K562 (cell line): ENCODE data around the gene VRK1. TPM values are rescaled to one million over a fixed set of nuclear protein-coding genes. Genes with fewer than 3 reads are reported as not detected.

Experiments
- ATAC-seq: fragments of 200-7000 bp; cut with Tn5 transposase; 3 replicates; pipeline ENCODE4 v1.9.1; 2020; ENCODE audit warnings: moderate library complexity
- BruUV-seq: library from RNA; stranded (reverse); fragments of 400-500 nt; replicated peaks from 2 replicates; lab custom pipeline; 2021; lab: Mats Ljungman, UMichigan
- CTCF ChIA-PET: fragments of 300-600 bp; formaldehyde crosslinking; extraction: SDS; loops from one replicate; lab custom pipeline; 2021; ENCODE audit warnings: low intra/inter-chr PET ratio; lab: Yijun Ruan, JAX
- POLR2A ChIA-PET: fragments of 300-600, 350-650 bp; sonication (Branson Sonifier 250); formaldehyde crosslinking; extraction: SDS; loops from one replicate; lab custom pipeline; 2021; ENCODE audit warnings: antibody characterized with exemption, inconsistent platforms; lab: Yijun Ruan, JAX
- DNase-seq, 4 experiments: peaks; one replicate each; pipeline versions ENCODE4 v3.0.0 to v3.0.0-alpha.2; 2011 to 2018; ENCODE audit warnings: low spot score in 3 of 4, mixed read lengths in 3 of 4; ENCODE audit errors: extremely low read depth in 1 of 4
- FAIRE-seq: peaks from 2 replicates; lab custom pipeline; 2011; peaks lifted over from hg19 to GRCh38; lab: Jason Lieb, UNC
- H2AFZ ChIP-seq: 2 replicates; pipeline ENCODE4 v1.6.0; 2011; ENCODE audit warnings: low read depth, low read length, control low read depth, inconsistent platforms
- H3K27ac ChIP-seq: fragments of 200-600 bp; 3 replicates; pipeline ENCODE4 v1.8.0; 2011; ENCODE audit warnings: low read depth, mild to moderate bottlenecking, control low read depth, inconsistent platforms, low read length, moderate library complexity, mixed read lengths; ENCODE audit errors: extremely low read depth
- H3K27me3 ChIP-seq, 2 experiments: fragments of 300-600 bp in 1 of 2; 2 replicates in 1 of 2; 3 replicates in 1 of 2; pipeline versions ENCODE4 v1.6.0 to v1.8.0; 2011; ENCODE audit warnings: inconsistent platforms in 2 of 2, low read length in 2 of 2, mild to moderate bottlenecking in 1 of 2, mixed read lengths in 1 of 2, moderate library complexity in 1 of 2; ENCODE audit not compliant: control insufficient read depth in 2 of 2, insufficient read depth in 2 of 2
- H3K36me3 ChIP-seq: fragments of 300-600 bp; 3 replicates; pipeline ENCODE4 v1.8.0; 2011; ENCODE audit warnings: mild to moderate bottlenecking, low read length, inconsistent platforms; ENCODE audit not compliant: control insufficient read depth, insufficient read depth
- H3K4me1 ChIP-seq, 2 experiments: fragments of 200-600 bp in 1 of 2; replicated peaks in 1 of 2; 2 replicates in 1 of 2; 3 replicates in 1 of 2; pipeline versions ENCODE4 v1.5.1 to v1.8.0; 2011; ENCODE audit warnings: inconsistent platforms in 2 of 2, low read length in 2 of 2, mild to moderate bottlenecking in 1 of 2, mixed read lengths in 1 of 2, moderate library complexity in 1 of 2; ENCODE audit not compliant: control insufficient read depth in 2 of 2, insufficient read depth in 2 of 2
- H3K4me2 ChIP-seq: 2 replicates; pipeline ENCODE4 v1.6.1; 2011; ENCODE audit warnings: low read length, control low read depth, inconsistent platforms, mixed read lengths; ENCODE audit not compliant: insufficient read depth
- H3K4me3 ChIP-seq: fragments of 200-600 bp; sonication (generic), shearing (Covaris generic); 2 replicates; pipeline ENCODE4 v1.5.1; 2016; ENCODE audit warnings: control low read depth, inconsistent platforms
- H3K79me2 ChIP-seq: fragments of 200-600 bp; 3 replicates; pipeline ENCODE4 v1.8.0; 2011; ENCODE audit warnings: low read length, inconsistent platforms; ENCODE audit not compliant: control insufficient read depth, insufficient read depth
- H3K9ac ChIP-seq, 2 experiments: 2 replicates each; pipeline versions ENCODE4 v1.6.0 to v1.6.1; 2011; ENCODE audit warnings: low read depth in 2 of 2, low read length in 2 of 2, control low read depth in 1 of 2, inconsistent platforms in 1 of 2, mild to moderate bottlenecking in 1 of 2, mixed read lengths in 1 of 2; ENCODE audit not compliant: insufficient read depth in 1 of 2
- H3K9me1 ChIP-seq: one replicate; pipeline ENCODE4 v1.6.0; 2011; ENCODE audit warnings: inconsistent platforms, mild to moderate bottlenecking, low read length, moderate library complexity; ENCODE audit not compliant: control insufficient read depth, insufficient read depth
- H3K9me3 ChIP-seq: replicated peaks from 2 replicates; pipeline ENCODE4 v1.5.1; 2011; ENCODE audit warnings: low read depth, low read length, inconsistent platforms; ENCODE audit not compliant: control insufficient read depth, insufficient read depth
- H4K20me1 ChIP-seq: replicated peaks from 2 replicates; pipeline ENCODE4 v1.6.1; 2011; ENCODE audit warnings: low read length, inconsistent platforms, mixed read lengths; ENCODE audit not compliant: control insufficient read depth, insufficient read depth
- BACH1 ChIP-seq: fragments of 200-800 bp; sonication (Bioruptor generic); IDR thresholded peaks from 2 replicates; pipeline ENCODE4 v1.6.1; 2016; ENCODE audit warnings: missing genetic modification characterization, missing compliant biosample characterization
- BRD4 ChIP-seq: fragments of 200-600 bp; sonication (generic); IDR thresholded peaks from 2 replicates; pipeline ENCODE4 v1.6.1; 2017; ENCODE audit warnings: inconsistent platforms
- ERF ChIP-seq: fragments of 450-650 bp; formaldehyde crosslinking; IDR thresholded peaks from 2 replicates; pipeline ENCODE4 v1.4.0; 2020; ENCODE audit warnings: mild to moderate bottlenecking, mixed read lengths
- ILK ChIP-seq: fragments of 450-650 bp; IDR thresholded peaks from 2 replicates; pipeline ENCODE4 v1.6.1; 2016; ENCODE audit warnings: missing genetic modification characterization, low read depth, mild to moderate bottlenecking, missing compliant biosample characterization, moderate library complexity, borderline replicate concordance
- PURB ChIP-seq: sonication (generic); formaldehyde crosslinking; IDR thresholded peaks from 2 replicates; pipeline ENCODE4 v1.9.0; 2021; ENCODE audit warnings: low read depth, mild to moderate bottlenecking, missing genetic modification reagents
- SPI1 ChIP-seq: IDR thresholded peaks from 2 replicates; pipeline ENCODE4 v1.6.1; 2011; ENCODE audit warnings: low read depth, low read length, control low read depth, borderline replicate concordance
- SRSF7 ChIP-seq: fragments of 200-400 bp; formaldehyde crosslinking; optimal IDR thresholded peaks from 2 replicates; pipeline ENCODE3; 2017; ENCODE audit warnings: mild to moderate bottlenecking, low read depth, low read length
- U2AF2 ChIP-seq: fragments of 200-400 bp; formaldehyde crosslinking; optimal IDR thresholded peaks from 2 replicates; pipeline ENCODE3; 2017; ENCODE audit warnings: low read depth, mild to moderate bottlenecking, low read length
- ZNF175 ChIP-seq: fragments of 200-800 bp; sonication (Bioruptor generic); IDR thresholded peaks from 2 replicates; pipeline ENCODE4 v1.6.1; 2016; ENCODE audit warnings: low read depth, mild to moderate bottlenecking, missing genetic modification characterization, missing compliant biosample characterization
- ZNF24 ChIP-seq: fragments of 450-650 bp; IDR thresholded peaks from 2 replicates; pipeline ENCODE4 v1.6.1; 2016
- WGBS: fragments of 100-300 bp; shearing (Covaris generic); methylation state at CpG from one replicate; pipeline ENCODE4 v1.1.6; 2016; ENCODE audit warnings: low coverage, mixed read lengths; ENCODE audit not compliant: insufficient coverage; ENCODE audit errors: missing lambda C conversion rate; 5-methylcytosine and 5-hydroxymethylcytosine counted together
- in situ Hi-C: fragments of 300-500 bp; cut with MboI; formaldehyde crosslinking; loops from 4 replicates; pipeline ENCODE4 v1.15.0; 2018; ENCODE audit warnings: inconsistent platforms, mixed read lengths
- intact Hi-C: fragments of 100-400 bp; cut with micrococcal nuclease; formaldehyde crosslinking; loops from 2 replicates; pipeline ENCODE4 v1.14.2; 2022
- polyA plus RNA-seq, 8 experiments: library from polyadenylated mRNA; depleted of rRNA in 4 of 8; stranded (reverse) in 5 of 8; unstranded in 3 of 8; fragments of >200 nt; fragmentation: Nextera tagmentation in 2 of 8; fragmentation: Illumina TruSeq in 1 of 8; extraction: Ambion mirVana in 2 of 8; extraction: Trizol in 1 of 8; gene quantifications; 2 replicates each; pipeline versions ENCODE4 v1.2.1 to v1.2.3, GENCODE V29; 2011 to 2014; ENCODE audit warnings: inconsistent platforms in 1 of 8, missing spikeins in 1 of 8
- total RNA-seq, 7 experiments: library from RNA; depleted of rRNA in 6 of 7; stranded (reverse); fragments of >200 nt in 6 of 7; fragmentation: Illumina TruSeq in 2 of 7; extraction: Trizol in 2 of 7; gene quantifications; 2 replicates each; pipeline versions ENCODE4 v1.2.1 to v1.2.3, GENCODE V29; 2011 to 2021; ENCODE audit warnings: low replicate concordance in 1 of 7
- TF ChIP-seq, protein P1 (sequence below): conservative IDR thresholded peaks from 2 replicates; pipeline ENCODE4 v1.6.1; 2011; ENCODE audit warnings: low read depth, mild to moderate bottlenecking, low read length; ENCODE audit not compliant: control insufficient read depth
- TF ChIP-seq, protein P2 (sequence below), 2 experiments: fragments of 200-800 bp in 1 of 2; sonication (Bioruptor generic) in 1 of 2; sonication (generic) in 1 of 2; formaldehyde crosslinking in 1 of 2; IDR thresholded peaks in 1 of 2; conservative IDR thresholded peaks in 1 of 2; 2 replicates each; pipeline versions ENCODE4 v1.5.0 to v1.6.1; 2016 to 2020; ENCODE audit warnings: missing compliant biosample characterization in 1 of 2, missing genetic modification characterization in 1 of 2, missing genetic modification reagents in 1 of 2
- TF ChIP-seq, protein P3 (sequence below): fragments of 250-450 bp; sonication (Bioruptor Pico); IDR thresholded peaks from 2 replicates; pipeline ENCODE4 v1.5.0; 2021; ENCODE audit warnings: mild to moderate bottlenecking, borderline replicate concordance
- TF ChIP-seq, protein P4 (sequence below): fragments of 450-650 bp; IDR thresholded peaks from 2 replicates; pipeline ENCODE4 v1.6.1; 2016; ENCODE audit warnings: antibody characterized with exemption

Gene VRK1
- total and polyA plus RNA-seq, 9 of the 15 experiments (the other 6 are each of a cell fraction or from before 2014, with no cell fraction given) = 83.6 to 177 (median 116) TPM

DNA sequence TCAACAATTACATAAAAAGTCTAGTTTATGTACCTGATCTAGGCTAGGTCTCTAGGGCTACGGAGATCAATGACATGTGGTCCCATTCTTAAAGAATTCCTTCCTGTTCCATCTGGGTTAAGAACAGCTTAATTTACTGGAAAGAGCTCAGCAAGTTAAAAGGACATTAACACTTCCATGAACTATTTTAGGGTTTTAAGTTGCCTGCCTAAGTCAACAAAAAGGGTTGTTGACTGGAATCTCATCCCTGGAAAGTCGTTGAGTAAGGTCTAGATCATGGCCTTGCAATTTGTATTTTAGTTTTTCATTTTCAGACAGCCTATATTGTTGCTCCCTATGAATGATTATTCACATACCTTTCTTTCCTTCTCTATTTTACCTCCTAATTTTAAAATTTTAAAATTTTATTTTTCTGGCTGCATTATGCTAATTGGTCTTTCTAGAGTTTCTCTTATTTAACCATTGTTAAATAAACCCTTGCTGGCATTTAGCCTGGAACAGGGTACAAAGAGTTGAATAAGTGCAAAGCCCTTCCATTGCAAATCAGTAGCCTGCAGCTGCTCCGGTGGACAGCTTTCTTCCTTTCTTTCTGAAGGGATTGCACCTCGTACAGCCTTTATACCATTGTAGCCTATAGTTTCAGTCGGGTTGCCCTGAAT lies 66.3 kb downstream of the VRK1 start:
- no peaks in the 10 kb centered on the region for H4K20me1 ChIP-seq
- no peaks in the 10 kb centered on the region for H3K4me1 ChIP-seq
- FAIRE-seq (no peak), ATAC-seq (no peak), DNase-seq (no peak)
- H3K4me3 ChIP-seq = no peak overlapping the region
- intact Hi-C loops (no loop called here), in situ Hi-C loops (no loop called here)
- H3K27ac ChIP-seq = no peak overlapping the region
- peaks cover 73% of the 10 kb centered on the region for H3K36me3 ChIP-seq
- WGBS = 95% methylated on average over 5 of the region's 5 CpGs
- H3K9ac ChIP-seq = no peak overlapping the region
- no TSS peak for BruUV-seq
- 0 out of 3 replicates have a peak, but pooled peaks cover 6% of the 10 kb centered on the region for H3K79me2 ChIP-seq
- no peak overlapping the region for H3K4me2 ChIP-seq
- ChIA-PET POLR2A (interaction anchor here (0.6 to 1.0 kb wide), 2 partner anchors 9 to 52 kb away, joined by 4 to 5 read pairs; no protein-coding TSS in a partner anchor), CTCF (no interaction called here)
- H2AFZ ChIP-seq = no peak overlapping the region
- no peaks in the 10 kb centered on the region for H3K27me3 ChIP-seq
- no peaks in the 10 kb centered on the region for H3K9me3 ChIP-seq
- no peaks in the 10 kb centered on the region for H3K9me1 ChIP-seq
- TF ChIP-seq ERF (CRISPR knock-in tag) = no peak
- TF ChIP-seq, protein P1, sequence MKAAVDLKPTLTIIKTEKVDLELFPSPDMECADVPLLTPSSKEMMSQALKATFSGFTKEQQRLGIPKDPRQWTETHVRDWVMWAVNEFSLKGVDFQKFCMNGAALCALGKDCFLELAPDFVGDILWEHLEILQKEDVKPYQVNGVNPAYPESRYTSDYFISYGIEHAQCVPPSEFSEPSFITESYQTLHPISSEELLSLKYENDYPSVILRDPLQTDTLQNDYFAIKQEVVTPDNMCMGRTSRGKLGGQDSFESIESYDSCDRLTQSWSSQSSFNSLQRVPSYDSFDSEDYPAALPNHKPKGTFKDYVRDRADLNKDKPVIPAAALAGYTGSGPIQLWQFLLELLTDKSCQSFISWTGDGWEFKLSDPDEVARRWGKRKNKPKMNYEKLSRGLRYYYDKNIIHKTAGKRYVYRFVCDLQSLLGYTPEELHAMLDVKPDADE = no peak
- TF ChIP-seq BACH1 (tag) = no peak
- TF ChIP-seq, protein P2, sequence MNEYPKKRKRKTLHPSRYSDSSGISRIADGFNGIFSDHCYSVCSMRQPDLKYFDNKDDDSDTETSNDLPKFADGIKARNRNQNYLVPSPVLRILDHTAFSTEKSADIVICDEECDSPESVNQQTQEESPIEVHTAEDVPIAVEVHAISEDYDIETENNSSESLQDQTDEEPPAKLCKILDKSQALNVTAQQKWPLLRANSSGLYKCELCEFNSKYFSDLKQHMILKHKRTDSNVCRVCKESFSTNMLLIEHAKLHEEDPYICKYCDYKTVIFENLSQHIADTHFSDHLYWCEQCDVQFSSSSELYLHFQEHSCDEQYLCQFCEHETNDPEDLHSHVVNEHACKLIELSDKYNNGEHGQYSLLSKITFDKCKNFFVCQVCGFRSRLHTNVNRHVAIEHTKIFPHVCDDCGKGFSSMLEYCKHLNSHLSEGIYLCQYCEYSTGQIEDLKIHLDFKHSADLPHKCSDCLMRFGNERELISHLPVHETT (CRISPR knock-in tag; conservative IDR thresholded peaks at IDR 0.05 in 1 of 2, IDR thresholded peaks at IDR 0.05 in 1 of 2) = no peak
- TF ChIP-seq U2AF2 = no peak
- TF ChIP-seq ILK (tag) = no peak
- no peak for TF ChIP-seq PURB (CRISPR knock-in tag)
- no peak for TF ChIP-seq ZNF24
- TF ChIP-seq, protein P3, sequence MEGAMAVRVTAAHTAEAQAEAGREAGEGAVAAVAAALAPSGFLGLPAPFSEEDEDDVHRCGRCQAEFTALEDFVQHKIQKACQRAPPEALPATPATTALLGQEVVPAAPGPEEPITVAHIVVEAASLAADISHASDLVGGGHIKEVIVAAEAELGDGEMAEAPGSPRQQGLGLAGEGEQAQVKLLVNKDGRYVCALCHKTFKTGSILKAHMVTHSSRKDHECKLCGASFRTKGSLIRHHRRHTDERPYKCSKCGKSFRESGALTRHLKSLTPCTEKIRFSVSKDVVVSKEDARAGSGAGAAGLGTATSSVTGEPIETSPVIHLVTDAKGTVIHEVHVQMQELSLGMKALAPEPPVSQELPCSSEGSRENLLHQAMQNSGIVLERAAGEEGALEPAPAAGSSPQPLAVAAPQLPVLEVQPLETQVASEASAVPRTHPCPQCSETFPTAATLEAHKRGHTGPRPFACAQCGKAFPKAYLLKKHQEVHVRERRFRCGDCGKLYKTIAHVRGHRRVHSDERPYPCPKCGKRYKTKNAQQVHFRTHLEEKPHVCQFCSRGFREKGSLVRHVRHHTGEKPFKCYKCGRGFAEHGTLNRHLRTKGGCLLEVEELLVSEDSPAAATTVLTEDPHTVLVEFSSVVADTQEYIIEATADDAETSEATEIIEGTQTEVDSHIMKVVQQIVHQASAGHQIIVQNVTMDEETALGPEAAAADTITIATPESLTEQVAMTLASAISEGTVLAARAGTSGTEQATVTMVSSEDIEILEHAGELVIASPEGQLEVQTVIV (CRISPR knock-in tag) = no peak
- TF ChIP-seq BRD4 = no peak
- no peak for TF ChIP-seq ZNF175 (CRISPR knock-in tag)
- TF ChIP-seq, protein P4, sequence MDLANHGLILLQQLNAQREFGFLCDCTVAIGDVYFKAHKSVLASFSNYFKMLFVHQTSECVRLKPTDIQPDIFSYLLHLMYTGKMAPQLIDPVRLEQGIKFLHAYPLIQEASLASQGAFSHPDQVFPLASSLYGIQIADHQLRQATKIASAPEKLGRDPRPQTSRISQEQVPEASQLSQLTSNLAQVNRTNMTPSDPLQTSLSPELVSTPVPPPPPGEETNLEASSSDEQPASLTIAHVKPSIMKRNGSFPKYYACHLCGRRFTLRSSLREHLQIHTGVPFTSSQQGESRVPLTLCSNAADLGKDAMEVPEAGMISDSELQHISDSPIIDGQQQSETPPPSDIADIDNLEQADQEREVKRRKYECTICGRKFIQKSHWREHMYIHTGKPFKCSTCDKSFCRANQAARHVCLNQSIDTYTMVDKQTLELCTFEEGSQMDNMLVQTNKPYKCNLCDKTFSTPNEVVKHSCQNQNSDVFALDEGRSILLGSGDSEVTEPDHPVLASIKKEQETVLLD = no peak
- no peak for TF ChIP-seq SRSF7
- TF ChIP-seq SPI1 = no peak
